ENCODE results near the gene HOXA4. TPM values are rescaled to one million over a fixed set of nuclear protein-coding genes. Genes with fewer than 3 reads are reported as not detected.

HOXA4 gene
- total and polyA plus RNA-seq, 2 donors (not counting 1 experiment from before 2014, with no cell fraction given) = 0.33 to 3.6 TPM

DNA sequence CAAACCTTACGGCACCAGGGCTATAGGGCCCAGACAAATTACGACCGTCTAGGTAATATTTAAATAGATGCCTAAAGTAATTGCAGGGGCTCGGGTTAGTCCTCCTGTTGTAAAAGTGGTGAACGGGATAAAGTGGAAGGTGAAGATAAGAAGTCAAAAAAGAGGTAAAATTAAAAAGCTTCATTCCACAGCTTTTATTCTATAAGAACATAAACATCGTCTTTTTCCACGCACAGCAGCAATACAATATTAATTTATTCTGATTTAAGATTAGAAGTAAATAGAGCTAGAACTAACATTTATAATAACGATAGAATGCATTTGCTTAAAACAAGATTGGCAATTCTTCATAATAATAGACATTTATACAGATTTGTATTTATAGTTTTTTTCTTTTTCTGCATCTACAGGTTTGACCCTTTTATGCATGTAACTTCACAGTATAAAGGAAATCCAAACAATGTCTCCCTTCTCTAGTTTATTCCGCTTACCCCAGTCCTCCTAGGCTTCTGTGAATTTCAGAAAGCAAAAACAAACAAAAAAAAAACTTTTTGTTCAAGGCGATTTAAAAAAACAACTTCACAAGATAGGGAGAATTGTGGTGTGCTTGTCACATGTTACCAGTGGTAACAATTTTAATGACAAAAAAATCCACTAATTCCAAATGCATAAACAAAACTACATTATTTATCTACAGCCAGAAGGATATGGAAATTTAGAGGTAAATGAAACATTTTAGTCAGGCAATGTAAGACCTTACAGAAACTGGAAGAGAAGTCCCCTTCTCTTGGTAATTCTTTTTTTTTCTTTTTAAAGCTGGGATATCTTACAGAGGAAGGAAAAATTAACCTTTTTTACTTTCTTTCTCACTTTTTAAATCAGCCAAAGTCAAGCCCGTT, 40.1 kb upstream of the HOXA4 start:
- TF ChIP-seq CTCF (conservative IDR thresholded peaks at IDR 0.05 in 1 of 2, IDR thresholded peaks at IDR 0.05 in 1 of 2; ENCODE audit: low read depth in 1 of 2, low read length in 2 of 2) = no peak
- no peak for TF ChIP-seq EZH2 (IDR thresholded peaks at IDR 0.05; ENCODE audit: low read length, missing control alignments)
- Histone ChIP-seq H3K9ac (ENCODE audit: insufficient read depth, low read length) (no peak overlapping the region), H3K4me1 (ENCODE audit: control insufficient read depth, extremely low read depth, insufficient read depth, low read length) (no peaks in the 10 kb centered on the region), H2AFZ (ENCODE audit: low read length) (no peak overlapping the region), H4K20me1 (ENCODE audit: control insufficient read depth, extremely low read depth, insufficient read depth, low read length) (no peaks in the 10 kb centered on the region), H3K27me3 (ENCODE audit: control insufficient read depth, insufficient read depth, low read length) (peaks cover 88% of the 10 kb centered on the region), H3K27ac (ENCODE audit: insufficient read depth, low read length) (no peak overlapping the region), H3K4me2 (ENCODE audit: extremely low read depth, insufficient read depth, low read length) (no peak overlapping the region), H3K4me3 (replicated peaks in 1 of 4; ENCODE audit: control extremely low read depth in 1 of 4, insufficient read depth in 1 of 4, low read depth in 3 of 4, low read length in 4 of 4) (no peak overlapping the region), H3K79me2 (ENCODE audit: control insufficient read depth, insufficient read depth, low read length) (no peaks in the 10 kb centered on the region), H3K36me3 (ENCODE audit: control insufficient read depth, insufficient read depth, low read length) (no peaks in the 10 kb centered on the region), H3K9me3 (ENCODE audit: control insufficient read depth, insufficient read depth, low read depth, low read length) (no peaks in the 10 kb centered on the region)
- no peak for DNase-seq (ENCODE audit: low read depth in 2 of 2)

GRCh38 chr7:27169658-27170425, 39.3 kb upstream of the HOXA4 start:
- peaks cover 89% of the 10 kb centered on the region for H3K27me3 ChIP-seq (ENCODE audit: control insufficient read depth, insufficient read depth, low read length)

More at GRCh38 chr7:27169658-27170425, 39.3 kb upstream of the HOXA4 start:
- no peaks in the 10 kb centered on the region for H3K9me3 ChIP-seq (ENCODE audit: control insufficient read depth, insufficient read depth, low read depth, low read length)
- no peak overlapping the region for H3K4me2 ChIP-seq (ENCODE audit: extremely low read depth, insufficient read depth, low read length)
- no peaks in the 10 kb centered on the region for H3K4me1 ChIP-seq (ENCODE audit: control insufficient read depth, extremely low read depth, insufficient read depth, low read length)
- no peak overlapping the region for H3K27ac ChIP-seq (ENCODE audit: insufficient read depth, low read length)
- H3K79me2 ChIP-seq (ENCODE audit: control insufficient read depth, insufficient read depth, low read length) = no peaks in the 10 kb centered on the region
- H3K4me3 ChIP-seq (replicated peaks in 1 of 4; ENCODE audit: control extremely low read depth in 1 of 4, insufficient read depth in 1 of 4, low read depth in 3 of 4, low read length in 4 of 4) = no peak overlapping the region
- H3K36me3 ChIP-seq (ENCODE audit: control insufficient read depth, insufficient read depth, low read length) = no peaks in the 10 kb centered on the region
- no peak overlapping the region for H2AFZ ChIP-seq (ENCODE audit: low read length)
- H4K20me1 ChIP-seq (ENCODE audit: control insufficient read depth, extremely low read depth, insufficient read depth, low read length) = no peaks in the 10 kb centered on the region
- TF ChIP-seq EZH2 (IDR thresholded peaks at IDR 0.05; ENCODE audit: low read length, missing control alignments) (peak; percentile 81), CTCF (conservative IDR thresholded peaks at IDR 0.05 in 1 of 2, IDR thresholded peaks at IDR 0.05 in 1 of 2; ENCODE audit: low read depth in 1 of 2, low read length in 2 of 2) (no peak)
- DNase-seq (ENCODE audit: low read depth in 2 of 2) = no peak
- H3K9ac ChIP-seq (ENCODE audit: insufficient read depth, low read length) = no peak overlapping the region

Measured in fibroblast of lung (primary cell).